ENCODE data around the gene SDCCAG8. TPM values are rescaled to one million over a fixed set of nuclear protein-coding genes. Genes with fewer than 3 reads are reported as not detected.

Gene SDCCAG8
- total RNA-seq, 4 donors from 2014 or later: 21.6 to 62.7 (median 39.8) TPM

DNA sequence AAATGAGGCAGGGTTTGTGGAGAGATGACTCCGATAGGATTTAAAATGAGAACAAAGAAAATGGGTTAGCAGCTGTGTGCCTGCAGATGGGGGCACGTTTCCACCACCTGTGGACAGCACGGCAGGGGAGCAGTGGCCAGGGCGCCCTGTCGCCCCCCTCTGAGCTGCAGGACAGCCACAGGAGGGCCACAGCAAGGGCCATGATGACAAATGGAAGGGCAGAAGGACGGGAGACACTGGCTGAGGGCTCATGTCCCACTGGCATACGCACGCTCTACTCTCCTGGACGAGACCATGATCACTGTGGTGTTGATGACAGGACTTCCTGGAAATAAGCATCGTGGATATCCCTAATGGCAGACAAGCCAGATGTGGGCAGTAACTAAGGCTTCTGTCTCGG is 241.0 kb downstream of the SDCCAG8 start:
- no peaks in the 10 kb centered on the region for H3K4me1 ChIP-seq
- no peaks in the 10 kb centered on the region for H3K27me3 ChIP-seq
- H3K9me3 ChIP-seq: no peaks in the 10 kb centered on the region
- WGBS: 87% methylated on average over 11 of the region's 11 CpGs
- TF ChIP-seq, protein P1, sequence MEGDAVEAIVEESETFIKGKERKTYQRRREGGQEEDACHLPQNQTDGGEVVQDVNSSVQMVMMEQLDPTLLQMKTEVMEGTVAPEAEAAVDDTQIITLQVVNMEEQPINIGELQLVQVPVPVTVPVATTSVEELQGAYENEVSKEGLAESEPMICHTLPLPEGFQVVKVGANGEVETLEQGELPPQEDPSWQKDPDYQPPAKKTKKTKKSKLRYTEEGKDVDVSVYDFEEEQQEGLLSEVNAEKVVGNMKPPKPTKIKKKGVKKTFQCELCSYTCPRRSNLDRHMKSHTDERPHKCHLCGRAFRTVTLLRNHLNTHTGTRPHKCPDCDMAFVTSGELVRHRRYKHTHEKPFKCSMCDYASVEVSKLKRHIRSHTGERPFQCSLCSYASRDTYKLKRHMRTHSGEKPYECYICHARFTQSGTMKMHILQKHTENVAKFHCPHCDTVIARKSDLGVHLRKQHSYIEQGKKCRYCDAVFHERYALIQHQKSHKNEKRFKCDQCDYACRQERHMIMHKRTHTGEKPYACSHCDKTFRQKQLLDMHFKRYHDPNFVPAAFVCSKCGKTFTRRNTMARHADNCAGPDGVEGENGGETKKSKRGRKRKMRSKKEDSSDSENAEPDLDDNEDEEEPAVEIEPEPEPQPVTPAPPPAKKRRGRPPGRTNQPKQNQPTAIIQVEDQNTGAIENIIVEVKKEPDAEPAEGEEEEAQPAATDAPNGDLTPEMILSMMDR (IDR thresholded peaks at IDR 0.05): no peak
- TF ChIP-seq POLR2AphosphoS5 (IDR thresholded peaks at IDR 0.05) (no peak), EP300 (IDR thresholded peaks at IDR 0.05) (no peak), POLR2A (IDR thresholded peaks at IDR 0.05) (no peak)
- DNase-seq (ENCODE audit: low spot score in 2 of 2): no peak
- peaks cover 5% of the 10 kb centered on the region for H3K36me3 ChIP-seq
- no peak overlapping the region for H3K4me3 ChIP-seq
- no peak overlapping the region for H3K27ac ChIP-seq

DNA sequence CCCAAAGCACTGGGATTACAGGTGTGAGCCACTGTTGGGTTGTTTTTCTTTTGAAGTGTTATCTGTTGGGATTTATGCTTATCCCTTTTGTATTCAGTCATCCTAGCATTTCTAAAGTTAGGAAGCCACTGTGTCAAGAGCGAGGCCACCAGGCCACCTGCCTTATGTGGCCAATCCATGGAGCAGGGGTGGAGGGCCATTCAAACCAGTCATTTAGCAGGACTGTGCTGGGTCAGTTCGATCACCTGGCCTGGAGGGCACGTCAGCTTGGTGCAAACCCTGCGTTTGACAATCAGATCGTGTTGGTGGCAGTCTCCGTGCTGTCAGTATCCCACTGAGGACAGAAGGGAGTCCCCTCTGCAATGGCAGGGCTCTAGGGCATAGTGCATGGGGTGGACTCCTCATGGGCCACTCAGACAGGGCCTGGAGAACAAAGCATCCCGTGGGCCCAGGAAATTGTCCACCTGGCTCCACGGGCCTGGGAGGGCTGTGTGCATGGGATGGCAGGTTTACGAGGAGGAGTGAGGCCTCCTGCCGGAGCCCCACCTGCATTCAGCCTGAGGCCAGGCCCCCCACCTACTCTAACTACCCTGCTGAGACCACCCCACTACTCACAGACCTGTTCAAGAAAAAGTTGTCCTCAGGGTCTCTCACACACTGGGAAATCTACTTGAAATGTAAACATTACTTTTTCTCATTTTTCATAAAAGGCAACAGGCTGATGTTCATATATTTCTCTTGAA is 242.3 kb downstream of the SDCCAG8 start:
- DNase-seq (ENCODE audit: low spot score in 2 of 2): no peak
- H3K9me3 ChIP-seq: no peaks in the 10 kb centered on the region
- 88% methylated on average over 6 of the region's 10 CpGs for WGBS
- no peak overlapping the region for H3K27ac ChIP-seq
- H3K36me3 ChIP-seq: peaks cover 5% of the 10 kb centered on the region
- H3K4me1 ChIP-seq: no peaks in the 10 kb centered on the region
- no peak overlapping the region for H3K4me3 ChIP-seq
- H3K27me3 ChIP-seq: no peaks in the 10 kb centered on the region
- TF ChIP-seq POLR2A (IDR thresholded peaks at IDR 0.05): no peak
- no peak for TF ChIP-seq POLR2AphosphoS5 (IDR thresholded peaks at IDR 0.05)
- TF ChIP-seq, protein P1 (IDR thresholded peaks at IDR 0.05): no peak
- no peak for TF ChIP-seq EP300 (IDR thresholded peaks at IDR 0.05)

DNA sequence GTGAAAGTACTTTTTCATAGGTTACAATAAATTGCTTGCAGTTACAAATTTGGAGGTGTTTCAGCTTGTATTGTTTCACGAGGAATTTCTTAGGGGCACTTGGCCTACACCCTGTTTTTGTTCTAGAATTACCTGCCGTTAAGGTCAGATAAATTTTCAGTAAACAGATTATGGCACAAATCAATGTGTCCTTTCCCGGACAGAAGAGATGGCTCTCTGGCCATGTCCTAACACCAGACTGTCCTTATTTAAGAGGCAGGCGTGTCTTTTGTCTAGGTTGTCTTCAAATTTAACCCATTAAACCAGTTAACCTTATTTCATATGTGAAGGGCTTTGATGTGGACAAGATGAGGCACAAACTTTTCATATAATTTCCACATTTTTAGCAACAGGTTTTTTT is 243.4 kb downstream of the SDCCAG8 start:
- no peak for DNase-seq (ENCODE audit: low spot score in 2 of 2)
- WGBS: 75% methylated on average over 4 of the region's 4 CpGs
- Histone ChIP-seq H3K4me1 (no peaks in the 10 kb centered on the region), H3K36me3 (peaks cover 5% of the 10 kb centered on the region), H3K27me3 (no peaks in the 10 kb centered on the region), H3K9me3 (no peaks in the 10 kb centered on the region), H3K27ac (no peak overlapping the region), H3K4me3 (no peak overlapping the region)
- TF ChIP-seq POLR2AphosphoS5 (IDR thresholded peaks at IDR 0.05) (no peak), POLR2A (IDR thresholded peaks at IDR 0.05) (no peak), EP300 (IDR thresholded peaks at IDR 0.05) (no peak)
- TF ChIP-seq, protein P1 (IDR thresholded peaks at IDR 0.05): no peak

DNA sequence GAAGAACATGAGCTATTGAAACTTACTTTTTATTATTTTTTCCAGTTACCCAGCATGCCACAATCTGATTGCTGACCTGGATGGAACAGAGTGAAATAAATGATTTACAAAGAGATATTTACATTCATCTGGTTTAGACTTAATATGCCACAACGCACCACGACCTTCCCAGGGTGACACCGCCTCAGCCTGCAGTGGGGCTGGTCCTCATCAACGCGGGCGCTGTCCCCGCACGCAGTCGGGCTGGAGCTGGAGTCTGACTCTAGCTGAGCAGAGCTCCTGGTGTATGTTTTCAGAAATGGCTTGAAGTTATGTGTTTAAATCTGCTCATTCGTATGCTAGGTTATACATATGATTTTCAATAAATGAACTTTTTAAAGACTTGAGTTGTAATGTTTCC is 243.9 kb downstream of the SDCCAG8 start:
- 93% methylated on average over 10 of the region's 10 CpGs for WGBS
- no peak for DNase-seq (ENCODE audit: low spot score in 2 of 2)
- Histone ChIP-seq H3K36me3 (peaks cover 5% of the 10 kb centered on the region), H3K9me3 (no peaks in the 10 kb centered on the region), H3K4me3 (no peak overlapping the region), H3K27me3 (no peaks in the 10 kb centered on the region), H3K4me1 (no peaks in the 10 kb centered on the region), H3K27ac (no peak overlapping the region)
- TF ChIP-seq EP300 (IDR thresholded peaks at IDR 0.05): no peak
- TF ChIP-seq, protein P1 (IDR thresholded peaks at IDR 0.05): no peak
- no peak for TF ChIP-seq POLR2AphosphoS5 (IDR thresholded peaks at IDR 0.05)
- no peak for TF ChIP-seq POLR2A (IDR thresholded peaks at IDR 0.05)

DNA sequence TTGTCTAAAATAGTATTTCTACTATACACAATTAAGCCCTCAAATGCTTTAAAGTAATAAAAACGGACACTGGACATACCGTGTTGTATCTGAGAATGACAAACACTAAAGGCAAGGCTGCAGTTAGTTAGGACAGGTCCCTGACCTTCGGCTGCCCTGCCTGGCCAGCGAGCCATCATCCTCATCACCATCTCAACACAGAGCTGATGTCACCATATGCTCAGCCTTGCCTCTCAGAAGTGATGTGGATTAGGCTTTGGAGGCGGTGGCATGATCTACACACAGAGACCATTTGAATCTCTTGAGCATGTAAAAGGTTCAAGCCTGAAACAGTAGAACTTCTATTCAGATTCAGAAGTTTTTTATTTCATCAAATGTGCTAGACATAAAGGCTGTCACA is 244.7 kb downstream of the SDCCAG8 start:
- H3K27me3 ChIP-seq: no peaks in the 10 kb centered on the region
- peak in 1 of 2 donors; percentile 13 for DNase-seq (ENCODE audit: low spot score in 2 of 2)
- H3K9me3 ChIP-seq: no peaks in the 10 kb centered on the region
- no peaks in the 10 kb centered on the region for H3K4me1 ChIP-seq
- no peak overlapping the region for H3K4me3 ChIP-seq
- WGBS: 93% methylated on average over 5 of the region's 5 CpGs
- no peak overlapping the region for H3K27ac ChIP-seq
- TF ChIP-seq EP300 (IDR thresholded peaks at IDR 0.05) (no peak), POLR2AphosphoS5 (IDR thresholded peaks at IDR 0.05) (no peak), POLR2A (IDR thresholded peaks at IDR 0.05) (no peak)
- TF ChIP-seq, protein P1 (IDR thresholded peaks at IDR 0.05): no peak
- peaks cover 5% of the 10 kb centered on the region for H3K36me3 ChIP-seq

All from suprapubic skin (tissue), 4 donors.